Sigmoid colon (tissue), 3 donors: ENCODE measurements around the gene PDE4A.

Experiments
- POLR2A ChIP-seq, 2 donors: fragments of 450-650 bp; IDR thresholded peaks; one replicate each; pipeline ENCODE4 v1.6.1; 2016; ENCODE audit warnings: antibody characterized with exemption in 2 of 2, mild to moderate bottlenecking in 2 of 2, moderate library complexity in 2 of 2
- TF ChIP-seq, protein P1 (sequence below), 4 experiments: fragments of 450-650 bp in 3 of 4; fragments of 200-600 bp in 1 of 4; IDR thresholded peaks; one replicate each; pipeline ENCODE4 v1.5.1; 2016 to 2019; ENCODE audit warnings: antibody characterized with exemption in 4 of 4, mild to moderate bottlenecking in 3 of 4, moderate library complexity in 2 of 4

DNA sequence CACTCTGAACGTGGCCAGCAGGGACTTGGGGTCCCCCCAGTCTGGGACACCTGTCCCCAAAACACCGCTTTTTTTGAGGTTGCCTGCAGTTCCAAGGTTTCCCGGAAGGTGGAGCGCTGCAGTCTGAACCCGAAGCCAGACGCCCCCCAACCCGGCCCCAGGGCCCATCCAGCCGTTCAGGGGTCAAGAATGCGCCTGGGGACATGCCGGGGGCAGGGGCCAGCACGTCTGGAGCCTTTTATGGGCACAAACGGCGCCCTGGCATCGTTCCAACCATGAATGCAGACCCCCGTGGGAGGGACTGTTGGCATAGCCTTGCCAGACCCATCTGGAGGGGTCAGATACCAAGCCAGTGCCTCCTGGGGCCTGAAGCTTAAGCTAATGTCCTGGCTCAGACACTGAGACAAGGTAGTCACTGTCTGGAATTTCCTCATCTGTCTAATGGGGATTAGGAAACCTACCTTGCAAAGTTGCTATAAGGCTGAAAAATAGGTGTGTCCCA is 90.0 kb downstream of the PDE4A start:
- TF ChIP-seq POLR2A (IDR thresholded peaks at IDR 0.05) = no peak
- TF ChIP-seq, protein P1, sequence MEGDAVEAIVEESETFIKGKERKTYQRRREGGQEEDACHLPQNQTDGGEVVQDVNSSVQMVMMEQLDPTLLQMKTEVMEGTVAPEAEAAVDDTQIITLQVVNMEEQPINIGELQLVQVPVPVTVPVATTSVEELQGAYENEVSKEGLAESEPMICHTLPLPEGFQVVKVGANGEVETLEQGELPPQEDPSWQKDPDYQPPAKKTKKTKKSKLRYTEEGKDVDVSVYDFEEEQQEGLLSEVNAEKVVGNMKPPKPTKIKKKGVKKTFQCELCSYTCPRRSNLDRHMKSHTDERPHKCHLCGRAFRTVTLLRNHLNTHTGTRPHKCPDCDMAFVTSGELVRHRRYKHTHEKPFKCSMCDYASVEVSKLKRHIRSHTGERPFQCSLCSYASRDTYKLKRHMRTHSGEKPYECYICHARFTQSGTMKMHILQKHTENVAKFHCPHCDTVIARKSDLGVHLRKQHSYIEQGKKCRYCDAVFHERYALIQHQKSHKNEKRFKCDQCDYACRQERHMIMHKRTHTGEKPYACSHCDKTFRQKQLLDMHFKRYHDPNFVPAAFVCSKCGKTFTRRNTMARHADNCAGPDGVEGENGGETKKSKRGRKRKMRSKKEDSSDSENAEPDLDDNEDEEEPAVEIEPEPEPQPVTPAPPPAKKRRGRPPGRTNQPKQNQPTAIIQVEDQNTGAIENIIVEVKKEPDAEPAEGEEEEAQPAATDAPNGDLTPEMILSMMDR (IDR thresholded peaks at IDR 0.05) = peak in 3 of 4 experiments; percentile 23 to 52 (median 27)
